Neuronal stem cell (in vitro differentiated cells): ENCODE data around the gene C4BPA.

Source experiments
- DNase-seq: peaks from one replicate; pipeline ENCODE4 v3.0.0-alpha.2; 2013; ENCODE audit warnings: low spot score
- H2AFZ ChIP-seq: one replicate; pipeline ENCODE4 v1.6.1; 2013; ENCODE audit warnings: mild to moderate bottlenecking, low read length, inconsistent platforms
- H2AK5ac ChIP-seq: 2 replicates; pipeline ENCODE4 v1.6.1; 2013; ENCODE audit warnings: low read depth, mild to moderate bottlenecking, inconsistent platforms, low read length, moderate library complexity, mixed read lengths
- H2BK120ac ChIP-seq: 2 replicates; pipeline ENCODE4 v1.6.1; 2013; ENCODE audit warnings: low read depth, mild to moderate bottlenecking, inconsistent platforms, low read length, moderate library complexity, mixed read lengths
- H2BK12ac ChIP-seq: one replicate; pipeline ENCODE4 v1.6.1; 2013; ENCODE audit warnings: low read length, inconsistent platforms
- H2BK15ac ChIP-seq: 2 replicates; pipeline ENCODE4 v1.6.1; 2013; ENCODE audit warnings: mild to moderate bottlenecking, low read length, inconsistent platforms, mixed read lengths
- H2BK5ac ChIP-seq: one replicate; pipeline ENCODE4 v1.6.1; 2013; ENCODE audit warnings: inconsistent platforms, mild to moderate bottlenecking, low read length, moderate library complexity
- H3K14ac ChIP-seq: one replicate; pipeline ENCODE4 v1.6.1; 2013; ENCODE audit warnings: low read length, inconsistent platforms
- H3K18ac ChIP-seq: 2 replicates; pipeline ENCODE4 v1.6.1; 2013; ENCODE audit warnings: low read length, inconsistent platforms
- H3K23ac ChIP-seq: 2 replicates; pipeline ENCODE4 v1.6.1; 2013; ENCODE audit warnings: low read depth, mild to moderate bottlenecking, mixed read lengths, low read length, inconsistent platforms; ENCODE audit not compliant: poor library complexity
- H3K27ac ChIP-seq: replicated peaks from 3 replicates; pipeline ENCODE4 v1.5.1; 2013; ENCODE audit warnings: low read length, inconsistent platforms
- H3K27me3 ChIP-seq, 3 experiments: 2 replicates each; pipeline ENCODE4 v1.6.1; 2013; ENCODE audit warnings: low read length in 3 of 3, mild to moderate bottlenecking in 2 of 3, inconsistent platforms in 1 of 3, low read depth in 1 of 3, mixed read lengths in 1 of 3, moderate library complexity in 1 of 3; ENCODE audit not compliant: control insufficient read depth in 3 of 3, insufficient read depth in 3 of 3
- H3K36me3 ChIP-seq, 2 donors: replicated peaks in 1 of 2; 2 replicates each; pipeline ENCODE4 v1.6.1; 2013; ENCODE audit warnings: low read length in 2 of 2; ENCODE audit not compliant: control insufficient read depth in 2 of 2, insufficient read depth in 2 of 2
- H3K4ac ChIP-seq: 2 replicates; pipeline ENCODE4 v1.6.1; 2013; ENCODE audit warnings: inconsistent platforms, mild to moderate bottlenecking, low read length, moderate library complexity
- H3K4me1 ChIP-seq, 2 donors: 1 replicate in 1 of 2; 2 replicates in 1 of 2; pipeline ENCODE4 v1.6.1; 2013; ENCODE audit warnings: low read length in 2 of 2, low read depth in 1 of 2; ENCODE audit not compliant: control insufficient read depth in 2 of 2, insufficient read depth in 1 of 2
- H3K4me2 ChIP-seq: one replicate; pipeline ENCODE4 v1.6.1; 2013; ENCODE audit warnings: mild to moderate bottlenecking, low read length, inconsistent platforms; ENCODE audit not compliant: insufficient read depth, poor library complexity, severe bottlenecking
- H3K4me3 ChIP-seq, 2 donors: 2 replicates each; pipeline ENCODE4 v1.5.1; 2013; ENCODE audit warnings: low read length in 2 of 2, mild to moderate bottlenecking in 2 of 2, inconsistent platforms in 1 of 2, moderate library complexity in 1 of 2
- H3K79me1 ChIP-seq: one replicate; pipeline ENCODE4 v1.6.1; 2013; ENCODE audit warnings: low read depth, mild to moderate bottlenecking, inconsistent platforms, low read length, moderate library complexity
- H3K9ac ChIP-seq: one replicate; pipeline ENCODE4 v1.6.1; 2013; ENCODE audit warnings: mild to moderate bottlenecking, low read depth, low read length, inconsistent platforms; ENCODE audit not compliant: poor library complexity
- H3K9me3 ChIP-seq, 2 donors: replicated peaks in 1 of 2; 2 replicates each; pipeline versions ENCODE3 to v1.6.1; 2013; ENCODE audit warnings: low read length in 2 of 2, mild to moderate bottlenecking in 2 of 2, inconsistent platforms in 1 of 2, low read depth in 1 of 2, mixed read lengths in 1 of 2, moderate library complexity in 1 of 2; ENCODE audit not compliant: control insufficient read depth in 2 of 2, insufficient read depth in 1 of 2
- H4K8ac ChIP-seq: one replicate; pipeline ENCODE4 v1.6.1; 2013; ENCODE audit warnings: low read depth, mild to moderate bottlenecking, inconsistent platforms, low read length, moderate library complexity
- H4K91ac ChIP-seq: one replicate; pipeline ENCODE4 v1.6.1; 2013; ENCODE audit warnings: low read length, low read depth, mild to moderate bottlenecking, inconsistent platforms; ENCODE audit not compliant: poor library complexity
- WGBS, 2 donors: extraction: QIAGEN DNeasy Blood & Tissue Kit; methylation state at CpG; one replicate each; pipeline ENCODE4 v1.1.7; 2013; ENCODE audit warnings: missing lambda C conversion rate in 2 of 2, mixed read lengths in 1 of 2; ENCODE audit not compliant: insufficient read length in 2 of 2, insufficient replicate concordance in 1 of 2; ENCODE audit errors: extremely low coverage in 2 of 2; 5-methylcytosine and 5-hydroxymethylcytosine counted together

Gene C4BPA

DNA sequence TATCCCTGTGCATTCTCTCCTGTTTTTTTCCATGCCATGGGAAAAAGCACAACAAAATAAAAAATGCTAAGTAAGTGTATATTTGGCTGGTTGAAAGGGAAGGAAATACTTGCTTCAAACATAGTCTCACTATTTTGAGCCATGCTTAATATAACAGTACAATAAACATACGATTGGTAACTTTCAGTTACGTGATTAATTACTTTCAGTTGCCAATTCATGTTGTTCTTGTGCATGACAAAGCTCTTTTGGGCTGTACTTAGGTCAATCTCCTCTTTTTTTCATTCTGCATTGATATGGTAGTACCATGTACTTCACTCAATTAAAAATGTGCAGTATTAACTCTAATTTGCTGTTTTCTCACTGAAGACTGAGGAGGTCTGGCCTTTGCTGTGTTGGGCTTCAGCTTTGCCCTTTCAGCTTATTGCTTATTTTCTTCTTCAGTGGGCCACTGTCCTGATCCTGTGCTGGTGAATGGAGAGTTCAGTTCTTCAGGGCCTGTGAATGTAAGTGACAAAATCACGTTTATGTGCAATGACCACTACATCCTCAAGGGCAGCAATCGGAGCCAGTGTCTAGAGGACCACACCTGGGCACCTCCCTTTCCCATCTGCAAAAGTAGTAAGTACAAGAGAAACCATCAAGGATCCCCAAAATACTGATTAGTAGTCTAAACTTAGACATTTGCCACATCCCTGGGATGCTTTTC is 12.7 kb upstream of the C4BPA start:
- H3K27ac ChIP-seq, result no peak overlapping the region
- H3K27me3 ChIP-seq, result peaks cover 0 to 9% (median 0%) of the 10 kb centered on the region in 3 experiments
- no peaks in the 10 kb centered on the region for H3K79me1 ChIP-seq
- no peaks in the 10 kb centered on the region for H3K4me1 ChIP-seq
- H3K4me2 ChIP-seq, result no peak overlapping the region
- no peak overlapping the region for H2AK5ac ChIP-seq
- no peak overlapping the region for H2BK12ac ChIP-seq
- no peak overlapping the region for H4K91ac ChIP-seq
- H3K4me3 ChIP-seq, result no peak overlapping the region
- H3K14ac ChIP-seq, result no peak overlapping the region
- no peak overlapping the region for H3K23ac ChIP-seq
- no peak overlapping the region for H2BK15ac ChIP-seq
- no peak for DNase-seq
- no CpG with 5 or more reads among the region's 4 CpGs for WGBS, 2 donors
- H2AFZ ChIP-seq, result no peak overlapping the region
- H3K18ac ChIP-seq, result no peak overlapping the region
- H2BK5ac ChIP-seq, result no peak overlapping the region
- no peaks in the 10 kb centered on the region for H3K9me3 ChIP-seq
- H4K8ac ChIP-seq, result no peak overlapping the region
- no peaks in the 10 kb centered on the region for H3K36me3 ChIP-seq
- no peak overlapping the region for H2BK120ac ChIP-seq
- H3K9ac ChIP-seq, result no peak overlapping the region
- H3K4ac ChIP-seq, result no peak overlapping the region

DNA sequence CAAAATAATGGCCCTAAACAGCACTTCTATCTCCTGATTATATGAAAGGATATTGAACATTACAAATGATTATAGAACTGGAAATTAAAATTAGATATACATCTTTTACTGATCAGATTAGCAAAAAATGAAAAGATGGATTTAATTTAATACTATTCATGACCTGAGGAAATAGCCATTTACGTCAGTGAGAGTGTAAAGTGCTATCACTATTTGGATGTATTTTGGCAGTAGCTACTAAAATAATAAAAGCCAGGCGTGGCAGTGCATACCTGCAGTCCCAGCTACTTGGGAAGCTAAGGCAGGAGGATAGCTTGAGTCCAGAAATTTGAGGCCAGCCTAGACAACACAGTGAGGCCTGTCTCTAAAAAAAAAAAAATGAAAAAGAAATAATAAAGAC is 10.1 kb upstream of the C4BPA start:
- WGBS, 2 donors, result no CpG with 5 or more reads among the region's 2 CpGs
- Histone ChIP-seq H2BK120ac (no peak overlapping the region), H3K27ac (no peak overlapping the region), H2BK15ac (no peak overlapping the region), H3K4ac (no peak overlapping the region), H4K91ac (no peak overlapping the region), H3K23ac (no peak overlapping the region), H2AFZ (no peak overlapping the region), H3K14ac (no peak overlapping the region), H2BK12ac (no peak overlapping the region), H2BK5ac (no peak overlapping the region), H3K18ac (no peak overlapping the region), H2AK5ac (no peak overlapping the region), H3K4me3 (no peak overlapping the region), H3K9me3 (peaks cover 0 to 2% of the 10 kb centered on the region in 2 donors), H3K36me3 (no peaks in the 10 kb centered on the region), H3K27me3 (peaks cover 0 to 9% (median 0%) of the 10 kb centered on the region in 3 experiments), H3K9ac (no peak overlapping the region), H4K8ac (no peak overlapping the region), H3K79me1 (no peaks in the 10 kb centered on the region), H3K4me2 (no peak overlapping the region), H3K4me1 (no peaks in the 10 kb centered on the region)
- no peak for DNase-seq

DNA sequence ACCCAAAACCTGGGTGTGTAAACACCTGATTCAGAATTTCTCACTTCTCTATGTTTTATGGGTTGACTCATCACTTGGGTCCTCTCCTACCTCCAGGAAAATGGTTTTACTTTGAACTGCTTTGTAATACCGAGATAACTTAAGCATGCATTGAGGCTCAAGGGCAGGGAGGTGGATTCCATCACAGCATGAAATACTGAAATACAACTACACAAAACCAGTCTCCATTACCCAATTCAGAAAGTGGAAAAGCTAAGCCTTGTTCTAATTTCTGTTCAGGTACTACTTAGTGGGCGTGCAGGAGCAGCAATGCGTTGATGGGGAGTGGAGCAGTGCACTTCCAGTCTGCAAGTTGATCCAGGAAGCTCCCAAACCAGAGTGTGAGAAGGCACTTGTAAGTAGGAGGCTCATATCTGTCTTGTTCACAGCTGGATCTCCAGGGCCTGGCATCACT is 6.1 kb upstream of the C4BPA start:
- Histone ChIP-seq H3K27ac (no peak overlapping the region), H3K36me3 (no peaks in the 10 kb centered on the region), H3K9me3 (peaks cover 0 to 5% of the 10 kb centered on the region in 2 donors), H2BK120ac (no peak overlapping the region), H3K4me1 (no peaks in the 10 kb centered on the region), H2BK12ac (no peak overlapping the region), H4K8ac (no peak overlapping the region), H3K79me1 (no peaks in the 10 kb centered on the region), H3K4me3 (peak overlapping the region in 1 of 2 donors; percentile 35), H2BK15ac (no peak overlapping the region), H3K14ac (no peak overlapping the region), H3K23ac (no peak overlapping the region), H3K18ac (no peak overlapping the region), H2BK5ac (no peak overlapping the region), H3K27me3 (no peaks in the 10 kb centered on the region), H2AFZ (no peak overlapping the region), H3K9ac (no peak overlapping the region), H3K4me2 (no peak overlapping the region), H3K4ac (no peak overlapping the region), H4K91ac (no peak overlapping the region), H2AK5ac (no peak overlapping the region)
- no CpG with 5 or more reads among the region's 3 CpGs for WGBS, 2 donors
- no peak for DNase-seq

DNA sequence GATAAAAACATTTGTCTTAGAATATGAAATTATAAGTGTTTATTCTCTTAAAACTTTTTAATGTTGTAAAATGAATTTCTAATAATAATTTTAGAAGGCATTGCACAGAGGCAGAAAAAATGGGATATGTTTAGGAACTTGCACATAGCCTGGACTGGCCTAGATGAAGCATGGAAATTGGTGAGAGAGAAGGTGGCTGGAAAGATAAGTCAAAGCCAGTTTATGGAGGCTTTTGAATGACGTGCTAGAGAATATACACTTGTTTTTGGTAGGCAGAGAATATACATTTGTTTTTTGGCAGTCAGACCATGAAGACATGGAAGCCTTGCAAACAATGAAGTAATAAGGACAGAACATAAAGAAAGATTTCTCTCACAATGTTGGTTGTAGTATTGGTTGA is 2.3 kb upstream of the C4BPA start:
- H4K91ac ChIP-seq, result no peak overlapping the region
- no peak overlapping the region for H3K18ac ChIP-seq
- WGBS, 2 donors, result no CpG with 5 or more reads among the region's 1 CpG
- H3K79me1 ChIP-seq, result no peaks in the 10 kb centered on the region
- H3K27ac ChIP-seq, result no peak overlapping the region
- no peak overlapping the region for H3K4ac ChIP-seq
- no peak overlapping the region for H2BK12ac ChIP-seq
- H2BK15ac ChIP-seq, result no peak overlapping the region
- H3K4me3 ChIP-seq, result no peak overlapping the region
- no peak for DNase-seq
- H3K36me3 ChIP-seq, result no peaks in the 10 kb centered on the region
- H3K4me2 ChIP-seq, result no peak overlapping the region
- peaks cover 0 to 5% (median 0%) of the 10 kb centered on the region in 3 experiments for H3K27me3 ChIP-seq
- H2AFZ ChIP-seq, result no peak overlapping the region
- no peak overlapping the region for H3K9ac ChIP-seq
- H2BK5ac ChIP-seq, result no peak overlapping the region
- H3K4me1 ChIP-seq, result no peaks in the 10 kb centered on the region
- no peak overlapping the region for H3K23ac ChIP-seq
- no peak overlapping the region for H4K8ac ChIP-seq
- H3K9me3 ChIP-seq, result peaks cover 0 to 5% of the 10 kb centered on the region in 2 donors
- H3K14ac ChIP-seq, result no peak overlapping the region
- H2BK120ac ChIP-seq, result no peak overlapping the region
- no peak overlapping the region for H2AK5ac ChIP-seq
